Activated T-helper 2 cell treated with anti-CD3 and anti-CD28 coated beads, Interferon-gamma antibody, Interleukin-2, Interleukin-4, amounts not matched to agents 10 μg/mL and 5 μg/mL and 100 μg/mL, durations not matched to agents 14 hours and 24 hours and 36 hours (primary cell): ENCODE results near the gene CDC42SE1. TPM values are rescaled to one million over a fixed set of nuclear protein-coding genes. Genes with fewer than 3 reads are reported as not detected.
A peak's percentile ranks its signal among the peaks of the same experiment; 100 is the strongest.

Experiments
- DNase-seq: peaks from one replicate; pipeline ENCODE4 v3.0.0; 2021; ENCODE audit warnings: low spot score
- H3K27ac Mint-ChIP-seq: one replicate; pipeline ENCODE4 v1.8.0; 2021; ENCODE audit warnings: mixed read lengths
- H3K27me3 Mint-ChIP-seq: one replicate; pipeline ENCODE4 v1.8.0; 2021; ENCODE audit warnings: low read depth, mixed read lengths
- H3K36me3 Mint-ChIP-seq: one replicate; pipeline ENCODE4 v1.8.0; 2021; ENCODE audit warnings: low read depth, mixed read lengths
- H3K4me1 Mint-ChIP-seq: one replicate; pipeline ENCODE4 v1.8.0; 2021; ENCODE audit warnings: low read depth, mixed read lengths
- H3K4me3 Mint-ChIP-seq: one replicate; pipeline ENCODE4 v1.8.0; 2021; ENCODE audit warnings: low read depth, mild to moderate bottlenecking, moderate library complexity, mixed read lengths
- H3K9me3 Mint-ChIP-seq: one replicate; pipeline ENCODE4 v1.8.0; 2021; ENCODE audit warnings: mixed read lengths
- intact Hi-C: fragments of 100-400 bp; cut with micrococcal nuclease; formaldehyde crosslinking; loops from one replicate; pipeline ENCODE4 v1.15.1; 2023
- total RNA-seq: library from RNA; stranded (reverse); gene quantifications from 2 replicates; pipeline ENCODE4 v1.2.3, GENCODE V29; 2022

CDC42SE1 gene
- total RNA-seq, 1 donor from 2014 or later, result 176 TPM

DNA sequence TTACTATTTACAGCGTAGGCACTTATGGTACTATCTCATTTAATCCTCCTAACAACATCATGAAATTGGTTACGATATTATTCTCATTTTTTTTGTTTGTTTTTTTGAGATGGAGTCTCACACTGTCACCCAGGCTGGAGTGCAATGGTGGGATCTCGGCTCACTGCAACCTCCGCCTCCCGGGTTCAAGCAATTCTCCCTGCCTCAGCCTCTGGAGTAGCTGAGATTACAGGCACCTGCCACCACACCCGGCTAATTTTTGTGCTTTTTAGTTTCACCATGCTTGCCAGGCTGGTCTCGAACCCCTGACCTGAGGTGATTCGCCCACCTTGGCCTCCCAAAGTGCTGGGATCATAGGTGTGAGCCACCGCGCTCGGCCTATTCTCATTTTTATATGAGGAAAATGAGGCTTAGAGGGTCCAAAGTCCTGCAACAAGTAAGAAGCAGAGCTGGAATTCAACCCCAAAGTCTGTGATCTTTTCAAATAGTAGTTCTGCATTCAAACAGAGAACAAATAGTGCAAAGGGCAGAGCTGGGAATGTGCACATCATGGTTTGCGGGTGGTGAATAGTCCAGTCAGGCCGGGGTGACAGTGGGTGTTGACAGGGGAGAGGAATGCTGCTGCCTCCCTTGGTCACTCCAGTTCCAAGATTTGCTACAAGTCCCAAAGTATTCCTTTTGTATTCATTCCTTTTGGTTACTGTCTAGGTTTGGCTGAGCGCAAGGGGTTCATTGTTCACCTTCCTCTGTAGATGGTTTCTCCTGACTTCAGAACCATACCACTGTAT, 46.5 kb downstream of the CDC42SE1 start:
- no peak for DNase-seq
- Mint-ChIP-seq H3K27ac (no peak overlapping the region), H3K4me1 (peaks cover 20% of the 10 kb centered on the region), H3K36me3 (peaks cover 7% of the 10 kb centered on the region), H3K27me3 (no peaks in the 10 kb centered on the region), H3K4me3 (no peak overlapping the region), H3K9me3 (no peaks in the 10 kb centered on the region)
- intact Hi-C loops, result no loop called here

DNA sequence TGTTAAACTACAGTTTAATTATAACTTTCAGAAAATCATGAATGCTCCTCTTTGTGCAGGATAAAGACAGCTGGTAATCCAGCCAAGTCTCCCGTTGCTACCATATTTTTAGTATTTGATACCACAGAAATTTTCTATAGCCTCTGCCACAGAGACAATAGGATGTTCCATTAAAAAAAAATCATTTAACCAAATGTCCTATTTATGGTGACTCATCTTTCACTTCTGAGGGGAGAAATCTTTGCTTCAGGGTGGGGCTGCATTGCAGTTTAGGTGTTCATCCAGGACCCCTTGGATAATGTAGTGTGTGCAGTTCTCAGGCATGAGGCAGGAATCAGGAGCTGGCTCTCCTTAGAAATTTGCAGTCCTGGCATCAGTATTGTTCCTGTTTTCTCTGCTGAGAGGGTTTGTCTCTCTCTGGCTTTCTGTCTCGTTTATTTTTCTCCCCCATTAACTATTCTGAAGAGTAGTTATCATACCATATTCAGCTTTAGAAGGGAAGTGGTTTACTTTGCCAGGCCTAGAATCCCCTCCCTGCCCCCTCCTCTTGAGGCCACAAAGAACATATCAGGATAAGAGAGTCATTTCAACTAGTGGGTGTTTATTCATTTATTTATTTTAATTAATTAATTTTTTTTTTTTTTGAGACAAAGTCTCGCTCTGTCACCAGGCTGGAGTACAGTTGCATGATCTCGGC, 48.1 kb downstream of the CDC42SE1 start:
- Mint-ChIP-seq H3K4me1 (peaks cover 34% of the 10 kb centered on the region), H3K27me3 (no peaks in the 10 kb centered on the region), H3K36me3 (peaks cover 7% of the 10 kb centered on the region), H3K4me3 (no peak overlapping the region), H3K27ac (no peak overlapping the region), H3K9me3 (no peaks in the 10 kb centered on the region)
- no peak for DNase-seq
- intact Hi-C loops, result no loop called here

DNA sequence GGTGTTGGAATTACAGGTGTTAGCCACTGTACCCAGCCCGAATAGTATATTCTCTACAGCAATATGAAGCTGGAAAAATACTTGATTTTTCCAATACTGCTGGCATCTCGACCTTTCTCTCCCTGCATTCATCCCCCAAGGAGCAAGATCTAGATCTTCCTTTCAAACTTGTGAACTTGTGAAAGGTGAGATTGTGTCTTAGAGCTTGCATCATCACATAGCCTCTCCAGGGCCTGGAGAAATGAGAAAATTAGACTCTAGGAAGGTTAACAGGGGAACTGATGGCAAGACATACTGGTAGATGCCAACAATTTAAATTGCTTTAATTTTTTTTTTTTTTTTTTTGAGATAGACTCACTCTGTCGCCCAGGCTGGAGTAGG, 49.1 kb downstream of the CDC42SE1 start:
- peaks cover 42% of the 10 kb centered on the region for H3K4me1 Mint-ChIP-seq
- peaks cover 7% of the 10 kb centered on the region for H3K36me3 Mint-ChIP-seq
- H3K9me3 Mint-ChIP-seq, result no peaks in the 10 kb centered on the region
- intact Hi-C loops, result no loop called here
- H3K27ac Mint-ChIP-seq, result no peak overlapping the region
- no peak for DNase-seq
- no peaks in the 10 kb centered on the region for H3K27me3 Mint-ChIP-seq
- peak overlapping the region; percentile 15 for H3K4me3 Mint-ChIP-seq

DNA sequence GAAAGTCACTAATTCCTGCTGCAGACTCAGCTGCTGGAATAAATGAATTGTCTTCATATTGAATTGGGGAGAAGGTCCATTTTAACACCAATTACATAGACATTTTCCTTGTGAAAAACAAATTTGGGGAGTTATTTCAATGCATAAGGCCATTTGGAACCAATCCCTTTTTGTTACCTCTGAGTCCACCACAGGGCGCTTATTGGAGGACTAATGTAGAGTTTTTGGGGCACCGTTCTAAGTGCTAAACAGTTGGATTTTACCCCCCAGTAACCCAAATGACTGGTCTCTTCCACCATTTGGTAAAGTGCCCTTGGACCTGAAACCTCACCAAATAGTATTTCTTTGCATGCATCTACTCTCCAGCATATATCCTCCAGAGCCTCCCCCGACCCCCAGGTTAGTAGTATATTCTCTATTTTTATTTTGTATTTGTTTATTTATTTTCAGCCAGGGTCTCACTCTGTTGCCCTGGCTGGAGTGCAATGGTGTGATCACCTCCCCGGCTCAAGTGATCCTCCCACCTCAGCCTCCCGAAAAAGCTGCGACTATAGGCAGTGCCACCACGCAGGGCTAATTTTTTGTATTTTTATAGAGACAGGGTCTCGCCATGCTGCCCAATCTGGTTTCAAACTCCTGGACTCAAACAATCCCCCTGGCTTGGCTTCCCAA, 49.6 kb downstream of the CDC42SE1 start:
- no peak for DNase-seq
- peaks cover 42% of the 10 kb centered on the region for H3K4me1 Mint-ChIP-seq
- intact Hi-C loops, result loop anchor here (1.0 to 10.0 kb wide), 6 partner anchors 37 to 448 kb away; partner anchors contain the start of genes ARNT, C1orf56, CDC42SE1 and PSMD4
- H3K27ac Mint-ChIP-seq, result no peak overlapping the region
- H3K9me3 Mint-ChIP-seq, result no peaks in the 10 kb centered on the region
- no peaks in the 10 kb centered on the region for H3K27me3 Mint-ChIP-seq
- peak overlapping the region; percentile 98 for H3K4me3 Mint-ChIP-seq
- H3K36me3 Mint-ChIP-seq, result peaks cover 7% of the 10 kb centered on the region

DNA sequence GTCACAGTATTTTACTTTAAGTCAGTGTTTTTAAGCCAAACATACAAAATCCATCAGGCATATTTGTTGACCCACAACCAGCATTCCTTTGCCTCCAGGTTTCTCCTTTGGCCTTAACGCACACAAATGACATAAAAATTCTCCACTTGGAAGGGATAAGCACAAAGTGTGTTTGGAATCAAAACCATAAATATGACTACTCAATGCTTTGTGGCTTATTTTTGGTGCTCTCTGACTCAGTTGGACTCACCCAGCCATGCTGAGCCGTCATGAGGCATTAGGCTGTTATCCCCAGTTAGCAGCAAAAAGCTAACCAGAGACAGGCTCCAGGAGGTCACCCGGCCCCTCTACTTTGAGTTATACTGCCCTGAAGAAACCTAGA, 50.2 kb downstream of the CDC42SE1 start:
- peaks cover 7% of the 10 kb centered on the region for H3K36me3 Mint-ChIP-seq
- H3K27me3 Mint-ChIP-seq, result no peaks in the 10 kb centered on the region
- H3K9me3 Mint-ChIP-seq, result no peaks in the 10 kb centered on the region
- no peak for DNase-seq
- peaks cover 44% of the 10 kb centered on the region for H3K4me1 Mint-ChIP-seq
- peak overlapping the region; percentile 98 for H3K4me3 Mint-ChIP-seq
- H3K27ac Mint-ChIP-seq, result peak overlapping the region; percentile 96
- intact Hi-C loops, result loop anchor here (1.0 to 10.0 kb wide), 6 partner anchors 38 to 447 kb away; partner anchors contain the start of genes ARNT, C1orf56, CDC42SE1 and PSMD4

DNA sequence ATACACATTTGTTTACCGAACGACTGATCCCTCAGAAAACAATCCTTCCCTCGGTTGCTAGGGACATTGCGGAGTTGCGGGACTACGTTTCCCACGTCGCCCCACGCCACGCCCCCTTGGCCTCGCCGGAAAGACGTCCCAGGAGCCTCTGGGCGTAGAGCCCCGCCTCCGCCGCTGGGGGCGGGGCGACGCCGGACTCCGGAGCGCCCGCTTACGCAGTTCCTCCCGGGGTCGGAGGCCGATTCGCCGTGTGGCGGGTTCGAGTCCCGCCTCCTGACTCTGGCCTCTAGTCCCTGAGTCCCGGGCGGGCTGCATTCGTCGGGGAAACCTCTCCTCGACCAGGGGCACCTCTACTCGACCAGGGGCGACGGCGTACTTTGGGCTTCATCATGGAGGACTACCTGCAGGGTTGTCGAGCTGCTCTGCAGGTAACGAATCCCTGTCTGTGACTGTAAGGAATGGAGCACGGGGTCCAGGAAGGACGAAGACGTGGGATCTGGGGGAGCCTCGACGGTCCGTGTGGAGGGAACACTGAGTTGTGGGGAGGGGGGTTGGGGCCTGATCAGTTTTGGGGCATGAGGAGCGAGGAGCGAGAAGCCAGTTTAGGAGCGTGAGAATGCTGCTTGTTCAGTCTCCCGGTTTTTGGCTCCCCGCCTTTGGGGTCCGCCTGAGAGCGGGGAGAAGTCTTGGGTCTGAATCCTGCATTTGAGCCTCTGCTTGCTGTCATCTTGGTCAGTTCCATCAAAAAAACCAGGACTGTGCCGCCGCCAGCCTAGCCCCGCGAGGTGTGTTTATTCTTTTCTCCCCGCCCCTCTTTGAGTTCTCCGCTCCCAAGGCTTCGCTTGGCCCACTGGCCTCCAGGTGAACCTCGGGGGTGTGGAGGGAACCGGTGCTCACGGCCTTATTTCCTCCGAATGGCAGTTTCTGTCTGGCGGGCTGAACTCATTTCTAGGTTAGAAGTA, 50.9 kb downstream of the CDC42SE1 start, which contains the start of gene PRUNE1:
PRUNE1 (plus strand) TSS at position 206 of the 962 bp plus-strand sequence; CDS start at position 390, 184 bp downstream.
- peak within 1 kb of the TSS; percentile 98 for H3K4me3 Mint-ChIP-seq
- H3K36me3 Mint-ChIP-seq, result peaks cover 7% of the 10 kb centered on the region
- H3K9me3 Mint-ChIP-seq, result no peaks in the 10 kb centered on the region
- peaks cover 50% of the 10 kb centered on the region for H3K4me1 Mint-ChIP-seq
- intact Hi-C loops, result loop anchor here (1.0 to 10.0 kb wide), 6 partner anchors 38 to 446 kb away; partner anchors contain the start of genes ARNT, C1orf56, CDC42SE1 and PSMD4
- no peaks in the 10 kb centered on the region for H3K27me3 Mint-ChIP-seq
- H3K27ac Mint-ChIP-seq, result peak within 1 kb of the TSS; percentile 96
- DNase-seq, result peak; percentile 92

DNA sequence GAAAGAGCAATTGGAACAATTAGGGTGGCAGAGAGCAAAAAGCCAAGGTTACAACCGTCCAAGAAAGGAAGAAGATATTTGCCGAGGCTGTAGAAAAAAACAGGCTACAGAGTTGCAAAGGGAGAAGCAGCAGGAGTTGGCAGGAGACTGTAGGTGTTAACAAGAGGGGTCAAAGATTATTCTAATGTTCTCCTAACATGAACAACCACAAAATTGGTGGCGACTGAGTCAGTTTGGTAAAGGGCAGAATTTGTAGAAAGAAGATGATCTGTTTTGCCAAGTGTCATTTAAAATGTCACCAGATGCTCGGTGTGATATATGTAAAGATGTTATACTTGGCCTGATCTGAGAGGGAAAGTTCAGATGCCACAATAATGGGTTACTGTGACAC, 51.6 kb downstream of the CDC42SE1 start:
- no peaks in the 10 kb centered on the region for H3K9me3 Mint-ChIP-seq
- no peaks in the 10 kb centered on the region for H3K27me3 Mint-ChIP-seq
- H3K36me3 Mint-ChIP-seq, result peaks cover 8% of the 10 kb centered on the region
- H3K4me1 Mint-ChIP-seq, result peaks cover 55% of the 10 kb centered on the region
- intact Hi-C loops, result loop anchor here (2.0 to 10.0 kb wide), 5 partner anchors 39 to 446 kb away; partner anchors contain the start of genes ARNT, C1orf56, PSMD4 and TNFAIP8L2
- DNase-seq, result no peak
- H3K4me3 Mint-ChIP-seq, result peak overlapping the region; percentile 98
- peak overlapping the region; percentile 96 for H3K27ac Mint-ChIP-seq

DNA sequence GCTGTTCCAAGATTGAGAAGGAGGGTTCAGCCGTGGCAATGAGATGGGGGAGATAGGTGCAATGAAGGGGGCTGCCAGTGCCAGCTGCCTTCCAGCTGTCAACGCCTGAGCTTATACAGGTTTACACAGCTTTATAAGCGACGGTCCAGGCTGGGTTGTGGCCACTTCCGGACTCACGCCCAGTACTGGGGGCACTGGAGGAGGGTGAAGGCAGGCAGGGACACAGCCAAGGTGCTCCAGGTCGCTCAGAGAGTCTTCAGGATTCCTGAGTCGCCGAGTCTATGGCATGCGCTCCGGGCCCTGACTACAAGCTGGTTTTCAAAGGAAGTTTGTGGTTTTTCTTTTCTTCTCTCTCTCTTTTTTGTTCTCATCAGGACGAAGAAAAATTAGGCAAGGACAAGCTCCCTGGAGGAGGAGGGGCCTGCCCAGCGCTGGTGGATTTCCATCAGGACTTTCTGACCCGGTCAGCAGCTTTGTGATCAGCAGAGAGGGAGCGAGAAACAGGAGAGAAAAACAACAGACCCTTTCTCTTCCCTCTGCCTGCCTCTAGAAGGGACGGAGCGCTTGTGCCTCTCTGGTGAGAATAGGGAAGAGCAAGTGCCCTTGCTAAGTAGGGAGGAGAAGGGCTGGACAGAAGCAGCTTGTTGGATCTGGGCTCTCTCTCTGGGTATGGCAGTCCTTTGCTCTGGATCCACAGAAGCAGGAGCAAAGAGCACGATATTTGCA, 52.9 kb downstream of the CDC42SE1 start, which contains the start of gene MINDY1:
MINDY1 (minus strand) TSS at position 576 of the 726 bp plus-strand sequence. CDS start 4,285 bp downstream, outside the sequence.
- Mint-ChIP-seq H3K4me3 (peak within 1 kb of the TSS; percentile 98), H3K27ac (peak within 1 kb of the TSS; percentile 96)

DNA sequence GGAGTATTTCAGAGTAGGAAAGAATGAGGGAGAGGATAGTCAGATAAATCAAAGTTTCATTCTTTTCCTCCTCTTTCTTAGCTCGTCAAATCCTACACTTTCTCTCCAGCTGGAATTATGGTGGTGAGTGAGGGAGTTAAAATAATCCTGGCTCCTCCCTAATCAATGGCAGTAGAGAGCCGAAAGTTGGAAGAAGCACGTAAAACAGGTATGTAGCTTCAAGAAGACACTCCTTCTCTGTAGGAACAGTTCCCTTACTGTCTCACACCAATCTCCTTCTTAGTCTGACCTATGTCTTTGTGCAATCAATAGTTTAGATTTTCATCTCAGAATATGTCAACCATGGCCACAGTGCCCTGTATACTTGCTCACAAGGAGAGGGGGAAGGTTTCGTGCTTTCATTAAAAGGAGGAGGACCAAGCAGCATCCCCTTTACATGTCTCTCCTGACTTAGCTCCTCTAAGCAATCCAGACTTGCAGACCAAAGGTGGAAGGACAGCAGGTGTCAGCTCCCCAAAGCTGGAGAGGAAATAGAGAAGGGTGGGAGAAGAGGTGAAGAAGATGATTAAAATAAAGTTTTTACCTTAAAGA, 53.6 kb downstream of the CDC42SE1 start:
- no peaks in the 10 kb centered on the region for H3K9me3 Mint-ChIP-seq
- peak overlapping the region; percentile 98 for H3K4me3 Mint-ChIP-seq
- peaks cover 61% of the 10 kb centered on the region for H3K4me1 Mint-ChIP-seq
- H3K27ac Mint-ChIP-seq, result peak overlapping the region; percentile 96
- peaks cover 21% of the 10 kb centered on the region for H3K36me3 Mint-ChIP-seq
- intact Hi-C loops, result loop anchor here (1.0 to 10.0 kb wide), 3 partner anchors 29 to 444 kb away; partner anchors contain the start of gene PSMD4
- no peaks in the 10 kb centered on the region for H3K27me3 Mint-ChIP-seq
- DNase-seq, result no peak

More for the DNA sequence above, 52.9 kb downstream of the CDC42SE1 start, which contains the start of gene MINDY1:
- intact Hi-C loops, result loop anchor here (1.0 to 10.0 kb wide), 3 partner anchors 29 to 444 kb away; partner anchors contain the start of gene PSMD4
- DNase-seq, result no peak
- Mint-ChIP-seq H3K4me1 (peaks cover 65% of the 10 kb centered on the region), H3K27me3 (no peaks in the 10 kb centered on the region), H3K36me3 (peaks cover 15% of the 10 kb centered on the region), H3K9me3 (no peaks in the 10 kb centered on the region)

DNA sequence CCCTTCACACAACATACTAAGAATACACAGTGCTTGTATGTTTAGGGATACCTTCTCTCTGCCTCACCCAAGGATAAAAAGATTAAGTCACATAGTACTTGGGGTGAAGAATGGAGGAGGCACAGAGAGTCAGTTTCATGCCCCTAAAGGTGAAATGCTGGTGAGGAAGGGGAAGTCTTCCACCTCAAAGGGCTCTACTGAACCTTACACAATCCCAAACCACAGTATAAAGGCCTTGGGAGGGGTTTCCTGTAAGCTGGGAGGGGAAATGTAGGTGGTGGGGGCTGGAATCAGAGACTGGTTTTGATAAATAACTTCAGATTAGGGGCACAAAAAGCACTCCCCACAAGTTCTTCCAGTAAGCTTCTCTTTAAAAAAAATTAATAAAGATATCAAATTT, 56.2 kb downstream of the CDC42SE1 start:
- Mint-ChIP-seq H3K36me3 (peaks cover 34% of the 10 kb centered on the region), H3K9me3 (no peaks in the 10 kb centered on the region), H3K27me3 (no peaks in the 10 kb centered on the region), H3K4me3 (no peak overlapping the region), H3K4me1 (peaks cover 55% of the 10 kb centered on the region), H3K27ac (no peak overlapping the region)
- DNase-seq, result no peak
- intact Hi-C loops, result loop anchor here (10.0 kb wide), 1 partner anchor 252 kb away; the partner anchor contains the start of gene PSMD4
